Spleen (tissue), 11 donors: ENCODE results near the gene RBMS1. TPM values are rescaled to one million over a fixed set of nuclear protein-coding genes. Genes with fewer than 3 reads are reported as not detected.
A peak's percentile ranks its signal among the peaks of the same experiment; 100 is the strongest.

Experiments
- DNase-seq: peaks from one replicate; pipeline ENCODE4 v3.0.0-alpha.2; 2020
- H3K27ac ChIP-seq, 8 donors: fragments of 200-600 bp; sonication (generic) in 7 of 8; 1 replicate in 4 of 8; 2 replicates in 4 of 8; pipeline versions ENCODE4 v1.5.0 to v1.8.0; 2016 to 2021; ENCODE audit warnings: inconsistent platforms in 4 of 8, mild to moderate bottlenecking in 4 of 8, moderate library complexity in 1 of 8
- H3K27me3 ChIP-seq, 7 donors: fragments of 200-600 bp; sonication (generic) in 6 of 7; replicated peaks in 1 of 7; 1 replicate in 4 of 7; 2 replicates in 3 of 7; pipeline versions ENCODE4 v1.5.0 to v1.8.0; 2016 to 2021; ENCODE audit warnings: inconsistent platforms in 3 of 7, mild to moderate bottlenecking in 1 of 7
- H3K36me3 ChIP-seq, 6 donors: fragments of 200-600 bp; sonication (generic) in 5 of 6; 1 replicate in 4 of 6; 2 replicates in 2 of 6; pipeline versions ENCODE4 v1.5.0 to v1.8.0; 2016 to 2021; ENCODE audit warnings: inconsistent platforms in 2 of 6
- H3K4me1 ChIP-seq, 6 donors: fragments of 200-600 bp; sonication (generic) in 5 of 6; 1 replicate in 3 of 6; 2 replicates in 3 of 6; pipeline versions ENCODE4 v1.5.0 to v1.8.0; 2016 to 2021; ENCODE audit warnings: inconsistent platforms in 3 of 6
- H3K4me3 ChIP-seq, 8 donors: fragments of 200-600 bp; sonication (generic) in 7 of 8; 1 replicate in 4 of 8; 2 replicates in 4 of 8; pipeline versions ENCODE4 v1.5.0 to v1.8.0; 2016 to 2021; ENCODE audit warnings: inconsistent platforms in 4 of 8, mild to moderate bottlenecking in 4 of 8, moderate library complexity in 2 of 8
- H3K9me3 ChIP-seq, 8 donors: fragments of 200-600 bp; sonication (generic) in 7 of 8; 1 replicate in 4 of 8; 2 replicates in 4 of 8; pipeline versions ENCODE4 v1.5.0 to v1.8.0; 2016 to 2021; ENCODE audit warnings: inconsistent platforms in 4 of 8
- CTCF ChIP-seq, 11 experiments: fragments of 200-600 bp in 7 of 11; fragments of 450-650 bp in 4 of 11; sonication (generic) in 4 of 11; IDR thresholded peaks in 8 of 11; conservative IDR thresholded peaks in 3 of 11; 1 replicate in 7 of 11; 2 replicates in 4 of 11; pipeline versions ENCODE4 v1.4.0 to v1.8.0; 2016 to 2021; ENCODE audit warnings: antibody characterized with exemption in 11 of 11, inconsistent platforms in 4 of 11, mild to moderate bottlenecking in 1 of 11
- POLR2A ChIP-seq, 3 donors: fragments of 450-650 bp; IDR thresholded peaks; one replicate each; pipeline ENCODE4 v1.5.1; 2017; ENCODE audit warnings: antibody characterized with exemption in 3 of 3, mild to moderate bottlenecking in 1 of 3
- POLR2AphosphoS5 ChIP-seq, 3 donors: sonication (generic); formaldehyde crosslinking; IDR thresholded peaks; one replicate each; pipeline ENCODE4 v1.5.1; 2017; ENCODE audit warnings: antibody characterized with exemption in 3 of 3
- WGBS, 5 donors: extraction: QIAGEN DNeasy Blood & Tissue Kit in 3 of 5; methylation state at CpG; one replicate each; pipeline versions ENCODE4 v1.1.5 to v1.1.7; 2013 to 2018; 5-methylcytosine and 5-hydroxymethylcytosine counted together
- intact Hi-C: fragments of 100-400 bp; cut with DNase I; formaldehyde crosslinking; loops from one replicate; pipeline ENCODE4 v1.15.0; 2023; ENCODE audit warnings: low total_unique reads
- polyA plus RNA-seq, 3 donors: library from polyadenylated mRNA; stranded (reverse); fragments of 200-250 nt; gene quantifications; one replicate each; pipeline ENCODE4 v1.2.1, GENCODE V29; 2013
- total RNA-seq, 7 donors: library from RNA; depleted of rRNA in 3 of 7; stranded (reverse); fragments of >200 nt in 3 of 7; fragmentation: NEBNext Ultra II Directional in 4 of 7; extraction: Animal tissue kit (Norgen Biotek cat#: 25700) in 4 of 7; gene quantifications; one replicate each; pipeline versions ENCODE4 v1.1.0 to v1.2.1, GENCODE V29; 2016 to 2021
- donor health status: healthy with polysubstance abuse.
- donor health status: DM: no; HTN: no; CAD: no; lungs with moderate emphysema.
- donor health status: DM: no; HTN: no; CAD: no.
- donor health status: Bipolar disorder and iron deficiency.
- donor health status: healthy.
- donor health status: DM: no; HTN: no; CAD: no.
- donor health status: DM: yes; HTN: yes; CAD: no.

Gene RBMS1
- total and polyA plus RNA-seq, 10 donors: 18.8 to 151 (median 118) TPM

- peaks cover 0 to 8% (median 0%) of the 10 kb centered on the region in 8 donors for H3K9me3 ChIP-seq
- peaks cover 0 to 11% (median 0%) of the 10 kb centered on the region in 6 donors for H3K36me3 ChIP-seq
- H3K4me3 ChIP-seq: no peak overlapping the region
- H3K27ac ChIP-seq: peak overlapping the region in 2 of 8 donors; percentile 5 to 6
- intact Hi-C loops: no loop called here
- H3K4me1 ChIP-seq: peaks cover 8 to 99% (median 45%) of the 10 kb centered on the region in 6 donors
- no peak for DNase-seq
- no peaks in the 10 kb centered on the region for H3K27me3 ChIP-seq
- TF ChIP-seq CTCF (IDR thresholded peaks at IDR 0.05 in 8 of 11, conservative IDR thresholded peaks at IDR 0.05 in 3 of 11) (no peak), POLR2A (IDR thresholded peaks at IDR 0.05) (no peak), POLR2AphosphoS5 (IDR thresholded peaks at IDR 0.05) (no peak)
- WGBS, 5 donors: 60 to 82% (median 71%) methylated on average over 5 of the region's 5 CpGs
Observed at GRCh38 chr2:160358046-160358445, 135.6 kb downstream of the RBMS1 start.

GRCh38 chr2:160356485-160356884, 137.1 kb downstream of the RBMS1 start:
- TF ChIP-seq POLR2AphosphoS5 (IDR thresholded peaks at IDR 0.05) (no peak), CTCF (IDR thresholded peaks at IDR 0.05 in 8 of 11, conservative IDR thresholded peaks at IDR 0.05 in 3 of 11) (no peak), POLR2A (IDR thresholded peaks at IDR 0.05) (no peak)
- H3K9me3 ChIP-seq: peaks cover 0 to 8% (median 0%) of the 10 kb centered on the region in 8 donors
- peaks cover 0 to 2% (median 0%) of the 10 kb centered on the region in 6 donors for H3K36me3 ChIP-seq
- H3K27me3 ChIP-seq: no peaks in the 10 kb centered on the region
- DNase-seq: no peak
- no peak overlapping the region for H3K4me3 ChIP-seq
- H3K27ac ChIP-seq: peak overlapping the region in 2 of 8 donors; percentile 2 to 42
- intact Hi-C loops: no loop called here
- H3K4me1 ChIP-seq: peaks cover 7 to 99% (median 47%) of the 10 kb centered on the region in 6 donors
- 79 to 95% (median 89%) methylated on average over 1 of the region's 1 CpG for WGBS, 5 donors

GRCh38 chr2:160355080-160355479, 138.5 kb downstream of the RBMS1 start:
- Histone ChIP-seq H3K9me3 (peaks cover 0 to 8% (median 0%) of the 10 kb centered on the region in 8 donors), H3K27ac (peak overlapping the region in 1 of 8 donors; percentile 13), H3K36me3 (peaks cover 0 to 4% (median 1%) of the 10 kb centered on the region in 6 donors), H3K4me1 (peaks cover 7 to 96% (median 47%) of the 10 kb centered on the region in 6 donors), H3K4me3 (no peak overlapping the region), H3K27me3 (no peaks in the 10 kb centered on the region)
- intact Hi-C loops: no loop called here
- 84 to 93% (median 88%) methylated on average over 2 of the region's 2 CpGs for WGBS, 5 donors
- TF ChIP-seq CTCF (IDR thresholded peaks at IDR 0.05 in 8 of 11, conservative IDR thresholded peaks at IDR 0.05 in 3 of 11) (no peak), POLR2AphosphoS5 (IDR thresholded peaks at IDR 0.05) (no peak), POLR2A (IDR thresholded peaks at IDR 0.05) (no peak)
- no peak for DNase-seq

GRCh38 chr2:160354677-160355076, 138.9 kb downstream of the RBMS1 start:
- intact Hi-C loops: no loop called here
- Histone ChIP-seq H3K4me3 (no peak overlapping the region), H3K27me3 (no peaks in the 10 kb centered on the region), H3K9me3 (peaks cover 0 to 8% (median 0%) of the 10 kb centered on the region in 8 donors), H3K4me1 (peaks cover 7 to 96% (median 47%) of the 10 kb centered on the region in 6 donors), H3K27ac (no peak overlapping the region), H3K36me3 (peaks cover 0 to 8% (median 3%) of the 10 kb centered on the region in 6 donors)
- TF ChIP-seq CTCF (IDR thresholded peaks at IDR 0.05 in 8 of 11, conservative IDR thresholded peaks at IDR 0.05 in 3 of 11) (no peak), POLR2AphosphoS5 (IDR thresholded peaks at IDR 0.05) (no peak), POLR2A (IDR thresholded peaks at IDR 0.05) (no peak)
- 83 to 91% (median 89%) methylated on average over 6 of the region's 6 CpGs for WGBS, 5 donors
- DNase-seq: no peak
